ENCODE measurements around the gene TAGAP.

GRCh38 chr6:159079367-159079766, 34.6 kb upstream of the TAGAP start:
- TF ChIP-seq, protein P1, sequence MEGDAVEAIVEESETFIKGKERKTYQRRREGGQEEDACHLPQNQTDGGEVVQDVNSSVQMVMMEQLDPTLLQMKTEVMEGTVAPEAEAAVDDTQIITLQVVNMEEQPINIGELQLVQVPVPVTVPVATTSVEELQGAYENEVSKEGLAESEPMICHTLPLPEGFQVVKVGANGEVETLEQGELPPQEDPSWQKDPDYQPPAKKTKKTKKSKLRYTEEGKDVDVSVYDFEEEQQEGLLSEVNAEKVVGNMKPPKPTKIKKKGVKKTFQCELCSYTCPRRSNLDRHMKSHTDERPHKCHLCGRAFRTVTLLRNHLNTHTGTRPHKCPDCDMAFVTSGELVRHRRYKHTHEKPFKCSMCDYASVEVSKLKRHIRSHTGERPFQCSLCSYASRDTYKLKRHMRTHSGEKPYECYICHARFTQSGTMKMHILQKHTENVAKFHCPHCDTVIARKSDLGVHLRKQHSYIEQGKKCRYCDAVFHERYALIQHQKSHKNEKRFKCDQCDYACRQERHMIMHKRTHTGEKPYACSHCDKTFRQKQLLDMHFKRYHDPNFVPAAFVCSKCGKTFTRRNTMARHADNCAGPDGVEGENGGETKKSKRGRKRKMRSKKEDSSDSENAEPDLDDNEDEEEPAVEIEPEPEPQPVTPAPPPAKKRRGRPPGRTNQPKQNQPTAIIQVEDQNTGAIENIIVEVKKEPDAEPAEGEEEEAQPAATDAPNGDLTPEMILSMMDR (IDR thresholded peaks at IDR 0.05; ENCODE audit: poor library complexity), result no peak
- TF ChIP-seq EZH2 (IDR thresholded peaks at IDR 0.05; ENCODE audit: borderline replicate concordance), result no peak
- no peak for TF ChIP-seq EZH2phosphoT487 (IDR thresholded peaks at IDR 0.05; ENCODE audit: low read depth, severe bottlenecking, unreplicated experiment)
